ENCODE measurements around the gene CRACR2A. TPM values are rescaled to one million over a fixed set of nuclear protein-coding genes. Genes with fewer than 3 reads are reported as not detected.

Gene CRACR2A
- total and polyA plus RNA-seq, 2 of the 8 experiments (the other 6 are each of a cell fraction or from before 2014, with no cell fraction given) = 0.85 to 3.2 TPM

DNA sequence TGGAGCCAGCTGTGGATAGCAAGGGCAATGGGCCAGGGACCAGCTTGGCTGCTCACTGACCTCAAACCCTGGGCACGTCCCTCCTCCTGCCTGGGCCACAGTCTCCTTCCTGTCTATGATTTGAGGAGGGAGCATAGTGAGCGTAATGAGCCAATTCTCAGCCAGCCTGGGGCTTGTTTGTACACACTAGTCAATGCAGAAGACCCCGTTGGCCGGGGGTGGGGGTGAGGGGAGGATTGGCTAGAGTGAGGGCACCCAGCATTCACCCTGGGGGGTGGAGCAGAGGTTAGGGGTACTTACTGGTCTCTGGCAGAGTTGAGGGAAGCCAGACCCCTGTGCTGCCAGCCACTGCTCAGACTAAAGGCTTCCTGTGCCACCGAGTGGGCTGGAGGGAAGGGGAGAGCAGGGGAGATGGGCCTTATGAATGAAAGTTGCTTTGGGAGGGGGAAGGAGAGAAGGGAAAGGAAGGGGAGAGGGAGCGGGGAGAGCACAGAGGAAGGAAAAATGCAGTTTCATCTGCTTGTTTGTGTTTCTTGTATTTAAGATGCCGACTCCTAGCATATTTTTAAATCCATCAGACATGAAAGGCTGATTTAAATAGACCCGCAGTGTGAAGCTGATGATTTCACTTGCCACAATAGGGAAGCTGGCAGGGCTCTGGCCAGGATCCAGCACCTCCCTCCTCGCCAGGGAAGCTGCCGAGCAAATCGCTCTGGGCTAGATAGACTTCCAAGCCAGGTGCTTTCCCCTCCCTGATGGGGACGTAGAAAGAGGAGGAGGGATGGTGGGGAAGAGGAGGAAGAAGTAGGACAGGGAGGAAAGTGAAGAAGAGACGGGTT lies 147.9 kb downstream of the CRACR2A start:
- H3K79me1 ChIP-seq (ENCODE audit: low read depth, low read length) = no peaks in the 10 kb centered on the region
- DNase-seq (ENCODE audit: low read depth in 1 of 2, low spot score in 2 of 2) = peak; percentile 31 to 60
- no peak overlapping the region for H3K14ac ChIP-seq (ENCODE audit: insufficient read length)
- H3K9ac ChIP-seq (replicated peaks in 1 of 4; ENCODE audit: extremely low read depth in 1 of 4, low read depth in 3 of 4, low read length in 3 of 4) = peak overlapping the region in 1 of 4 experiments; percentile 34; a peak in 3 of 7 replicates
- no peak overlapping the region for H4K5ac ChIP-seq (ENCODE audit: insufficient read length, low read depth, low read length)
- no peaks in the 10 kb centered on the region for H3K79me2 ChIP-seq (ENCODE audit: control insufficient read depth in 1 of 2, insufficient read depth in 2 of 2, low read length in 2 of 2)
- no peaks in the 10 kb centered on the region for H4K20me1 ChIP-seq (replicated peaks in 1 of 2; ENCODE audit: control insufficient read depth in 1 of 2, insufficient read depth in 2 of 2, low read length in 2 of 2)
- peak overlapping the region; percentile 10 to 53 (median 22); a peak in 6 of 8 replicates for H3K4me3 ChIP-seq (ENCODE audit: extremely low read depth in 1 of 4, insufficient read depth in 2 of 4, low read depth in 3 of 4, low read length in 4 of 4)
- H2BK20ac ChIP-seq (ENCODE audit: low read length) = peak overlapping the region; percentile 28
- H3K27me3 ChIP-seq (replicated peaks in 1 of 4; ENCODE audit: control insufficient read depth in 3 of 4, extremely low read depth in 1 of 4, insufficient read depth in 3 of 4, low read length in 3 of 4) = peaks cover 0 to 7% (median 2%) of the 10 kb centered on the region in 4 experiments; a peak in 4 of 7 replicates
- peak overlapping the region; percentile 8 for H4K91ac ChIP-seq (replicated peaks; ENCODE audit: insufficient read length, low read length)
- WGBS, 2 experiments (ENCODE audit: extremely low coverage in 1 of 2, insufficient coverage in 1 of 2, insufficient read length in 1 of 2, insufficient replicate concordance in 2 of 2, low coverage in 1 of 2, low lambda C conversion rate in 2 of 2, missing lambda C conversion rate in 1 of 2) = 14% methylated on average over 12 of the region's 13 CpGs; no CpG with 5 or more reads in 1 of the 2 experiments
- no peaks in the 10 kb centered on the region for H3K9me3 ChIP-seq (ENCODE audit: insufficient read depth in 2 of 2, low read depth in 1 of 2, low read length in 1 of 2)
- no peak overlapping the region for H3K23ac ChIP-seq (ENCODE audit: insufficient read length)
- 0 out of 2 replicates have a peak overlapping the region, but pooled peaks have one; percentile 45 for H2AK5ac ChIP-seq (ENCODE audit: low read depth, low read length)
- H3K4ac ChIP-seq (replicated peaks; ENCODE audit: insufficient read length, low read depth, low read length) = peak overlapping the region; percentile 24
- H2BK5ac ChIP-seq (ENCODE audit: low read depth, low read length) = no peak overlapping the region
- peak overlapping the region; percentile 63 to 88 for H3K4me2 ChIP-seq (ENCODE audit: insufficient read depth in 1 of 2, low read depth in 2 of 2, low read length in 2 of 2)
- CTCF ChIA-PET (ENCODE audit: partially characterized antibody) = interaction anchor here (0.5 to 5.0 kb wide), 10 partner anchors 8 to 1245 kb away, joined by 3 to 22 read pairs (median 3); no protein-coding TSS in a partner anchor
- H3K23me2 ChIP-seq (ENCODE audit: low read depth, low read length) = no peaks in the 10 kb centered on the region; the same call in 1 of the 2 replicates
- H2BK15ac ChIP-seq (ENCODE audit: low read length) = peak overlapping the region; percentile 67; the same call in 1 of the 2 replicates
- peak; percentile 77 for FAIRE-seq
- peak overlapping the region; percentile 68 for H3K18ac ChIP-seq (ENCODE audit: extremely low read depth, low read length)
- H2BK120ac ChIP-seq (replicated peaks; ENCODE audit: low read depth, low read length) = no peak overlapping the region
- no peak overlapping the region for H3K27ac ChIP-seq (ENCODE audit: low read depth, low read length)
- H2BK12ac ChIP-seq (ENCODE audit: low read depth, low read length) = peak overlapping the region; percentile 89; the same call in 1 of the 2 replicates
- H3K36me3 ChIP-seq (ENCODE audit: control insufficient read depth in 2 of 4, insufficient read depth in 4 of 4, low read length in 3 of 4) = no peaks in the 10 kb centered on the region
- peaks cover 17 to 34% (median 29%) of the 10 kb centered on the region in 4 experiments for H3K4me1 ChIP-seq (replicated peaks in 1 of 4; ENCODE audit: control insufficient read depth in 3 of 4, insufficient read depth in 4 of 4, low read length in 3 of 4)
- peak overlapping the region; percentile 54; the same call in 1 of the 2 replicates for H2AFZ ChIP-seq (ENCODE audit: low read length)
- POLR2A ChIA-PET (ENCODE audit: partially characterized antibody) = interaction anchor here (1.4 kb wide), 1 partner anchor 51 kb away, joined by 3 read pairs; no protein-coding TSS in a partner anchor
- H3K56ac ChIP-seq (replicated peaks; ENCODE audit: insufficient read length, low read depth, low read length) = no peak overlapping the region
- H4K8ac ChIP-seq (ENCODE audit: extremely low read depth, insufficient read depth, low read length) = no peak overlapping the region
- TF ChIP-seq BCL11A (IDR thresholded peaks at IDR 0.05; ENCODE audit: low read depth in 2 of 2, low read length in 2 of 2) (no peak), ASH2L (IDR thresholded peaks at IDR 0.05; ENCODE audit: low read length) (peak; percentile 65), TCF12 (IDR thresholded peaks at IDR 0.05; ENCODE audit: low read depth, low read length) (peak; percentile 65; the same call in 1 of the 2 replicates), EGR1 (IDR thresholded peaks at IDR 0.05; ENCODE audit: borderline replicate concordance, low read depth, low read length) (peak; percentile 65), ATF3 (IDR thresholded peaks at IDR 0.05; ENCODE audit: insufficient read depth, low read depth, low read length) (no peak), SIN3A (conservative IDR thresholded peaks at IDR 0.05 in 1 of 2, IDR thresholded peaks at IDR 0.05 in 1 of 2; ENCODE audit: low read depth in 1 of 2, low read length in 2 of 2) (peak in 1 of 2 experiments; percentile 54; a peak in 1 of 4 replicates), SRF (IDR thresholded peaks at IDR 0.05; ENCODE audit: low read depth, low read length) (no peak), MAX (IDR thresholded peaks at IDR 0.05) (no peak), EZH2 (IDR thresholded peaks at IDR 0.05; ENCODE audit: low read depth, low read length, severe bottlenecking) (no peak), SP1 (IDR thresholded peaks at IDR 0.05; ENCODE audit: low read depth, low read length) (0 out of 2 replicates have a peak, but pooled peaks have one; percentile 20)
